HCT116 (cell line): ENCODE measurements around the gene PDCD2L. TPM values are rescaled to one million over a fixed set of nuclear protein-coding genes. Genes with fewer than 3 reads are reported as not detected.

Experiments used
- ATAC-seq: fragments of 200-7000 bp; cut with Tn5 transposase; 2 replicates; pipeline ENCODE4 v1.9.1; 2020; ENCODE audit warnings: mild to moderate bottlenecking, moderate library complexity
- BruUV-seq: library from RNA; stranded (reverse); fragments of 400-500 nt; replicated peaks from 2 replicates; lab custom pipeline; 2021; lab: Mats Ljungman, UMichigan
- CTCF ChIA-PET: fragments of 300-600 bp; sonication (Branson Sonifier 250); formaldehyde crosslinking; loops from one replicate; lab custom pipeline; 2021; ENCODE audit warnings: antibody characterized with exemption; lab: Charles Lee
- POLR2A ChIA-PET: fragments of 300-600, 350-600 bp; sonication (Branson Sonifier 250); formaldehyde crosslinking; loops from one replicate; lab custom pipeline; 2021; ENCODE audit warnings: antibody characterized with exemption; lab: Charles Lee
- RAD21 ChIA-PET, 2 experiments: fragments of 300-600 bp; sonication (Branson Sonifier 250); formaldehyde crosslinking; loops; one replicate each; lab custom pipeline; 2023; ENCODE audit warnings: low total read pairs in 2 of 2; ENCODE audit not compliant: uncharacterized antibody in 2 of 2, unreplicated experiment in 2 of 2, low non-redundant PET in 1 of 2; lab: Charles Lee
- DNase-seq: peaks from one replicate; pipeline ENCODE4 v3.0.0-alpha.2; 2010; ENCODE audit warnings: low read depth, low spot score
- H2AFZ ChIP-seq: fragments of 200-600 bp; shearing (Covaris generic), sonication (generic); 2 replicates; pipeline ENCODE4 v1.6.1; 2017; ENCODE audit warnings: low read depth, mixed run types, mixed read lengths, antibody characterized with exemption, low read length; ENCODE audit not compliant: poor library complexity, severe bottlenecking
- H3K27ac ChIP-seq: 2 replicates; pipeline ENCODE4 v1.5.1; 2012; ENCODE audit warnings: low read depth, low read length
- H3K27me3 ChIP-seq: fragments of 200-600 bp; sonication (generic); 2 replicates; pipeline ENCODE4 v1.6.1; 2016; ENCODE audit warnings: mixed run types, low read length, mixed read lengths; ENCODE audit not compliant: insufficient read depth
- H3K36me3 ChIP-seq, 2 experiments: fragments of 200-500 bp in 1 of 2; fragments of 200-600 bp in 1 of 2; sonication (Bioruptor generic) in 1 of 2; sonication (generic) in 1 of 2; 2 replicates each; pipeline versions ENCODE4 v1.5.1 to v1.6.1; 2014 to 2016; ENCODE audit warnings: low read length in 2 of 2, inconsistent platforms in 1 of 2, mixed read lengths in 1 of 2, mixed run types in 1 of 2; ENCODE audit not compliant: insufficient read depth in 2 of 2, control insufficient read depth in 1 of 2
- H3K4me1 ChIP-seq, 2 experiments: fragments of 200-600 bp in 1 of 2; sonication (generic) in 1 of 2; 2 replicates each; pipeline versions ENCODE4 v1.5.1 to v1.6.1; 2012 to 2017; ENCODE audit warnings: low read length in 2 of 2, inconsistent platforms in 1 of 2, mild to moderate bottlenecking in 1 of 2, mixed read lengths in 1 of 2, mixed run types in 1 of 2, moderate library complexity in 1 of 2; ENCODE audit not compliant: insufficient read depth in 2 of 2, control insufficient read depth in 1 of 2
- H3K4me2 ChIP-seq: fragments of 200-600 bp; sonication (generic); 2 replicates; pipeline ENCODE4 v1.6.1; 2017; ENCODE audit warnings: mixed run types, low read length, mixed read lengths
- H3K4me3 ChIP-seq, 2 experiments: fragments of 200-600 bp in 1 of 2; sonication (generic) in 1 of 2; replicated peaks in 1 of 2; 2 replicates each; pipeline ENCODE4 v1.5.1; 2011 to 2016; ENCODE audit warnings: low read length in 2 of 2, control low read depth in 1 of 2, low read depth in 1 of 2, mild to moderate bottlenecking in 1 of 2, mixed read lengths in 1 of 2, mixed run types in 1 of 2
- H3K79me2 ChIP-seq: fragments of 200-600 bp; sonication (generic); 2 replicates; pipeline ENCODE4 v1.6.1; 2017; ENCODE audit warnings: mild to moderate bottlenecking, mixed run types, low read length, moderate library complexity, mixed read lengths; ENCODE audit not compliant: insufficient read depth
- H3K9ac ChIP-seq: fragments of 200-600 bp; sonication (generic); 2 replicates; pipeline ENCODE4 v1.6.1; 2016; ENCODE audit warnings: low read length, mixed read lengths
- H3K9me2 ChIP-seq: fragments of 200-600 bp; sonication (generic), shearing (Covaris generic); 2 replicates; pipeline ENCODE4 v1.6.1; 2017; ENCODE audit warnings: mixed run types, mild to moderate bottlenecking, moderate library complexity; ENCODE audit not compliant: insufficient read depth
- H3K9me3 ChIP-seq, 2 experiments: fragments of 200-500 bp in 1 of 2; fragments of 200-600 bp in 1 of 2; sonication (Bioruptor generic) in 1 of 2; sonication (generic) in 1 of 2; 2 replicates each; pipeline ENCODE4 v1.6.1; 2014 to 2017; ENCODE audit warnings: low read length in 2 of 2, mixed read lengths in 2 of 2, inconsistent platforms in 1 of 2, low read depth in 1 of 2, mild to moderate bottlenecking in 1 of 2, mixed run types in 1 of 2, moderate library complexity in 1 of 2; ENCODE audit not compliant: control insufficient read depth in 1 of 2, insufficient read depth in 1 of 2
- H4K20me1 ChIP-seq: fragments of 200-600 bp; sonication (generic), shearing (Covaris generic); 2 replicates; pipeline ENCODE4 v1.6.1; 2017; ENCODE audit warnings: mixed run types, mild to moderate bottlenecking, moderate library complexity; ENCODE audit not compliant: insufficient read depth
- ATF3 ChIP-seq: IDR thresholded peaks from 2 replicates; pipeline ENCODE4 v1.6.1; 2012
- EZH2phosphoT487 ChIP-seq: fragments of 200-600 bp; IDR thresholded peaks from 2 replicates; pipeline ENCODE4 v1.6.1; 2018; ENCODE audit warnings: antibody characterized with exemption, borderline replicate concordance
- POLR2A ChIP-seq: IDR thresholded peaks from 2 replicates; pipeline ENCODE4 v1.7.0; 2011; ENCODE audit warnings: borderline replicate concordance; ENCODE audit not compliant: insufficient read depth, insufficient read length; ENCODE audit errors: extremely low read depth
- POLR2AphosphoS5 ChIP-seq: IDR thresholded peaks from 2 replicates; pipeline ENCODE4 v1.6.1; 2011; ENCODE audit warnings: mild to moderate bottlenecking, low read depth, low read length, moderate library complexity
- RAD21 ChIP-seq: IDR thresholded peaks from 2 replicates; pipeline ENCODE4 v1.6.1; 2012; ENCODE audit warnings: low read depth, mild to moderate bottlenecking
- SIN3A ChIP-seq: IDR thresholded peaks from 2 replicates; pipeline ENCODE4 v1.6.1; 2012; ENCODE audit warnings: low read depth
- YY1 ChIP-seq: IDR thresholded peaks from 2 replicates; pipeline ENCODE4 v1.6.1; 2011; ENCODE audit warnings: low read length, low read depth, moderate library complexity, mild to moderate bottlenecking; ENCODE audit not compliant: insufficient replicate concordance; ENCODE audit errors: extremely low read depth
- ZNF274 ChIP-seq: fragments of 200-500 bp; sonication (Bioruptor generic); IDR thresholded peaks from 2 replicates; pipeline ENCODE4 v1.6.1; 2014; ENCODE audit warnings: mild to moderate bottlenecking, low read depth, low read length, inconsistent platforms
- intact Hi-C: fragments of 100-400 bp; cut with micrococcal nuclease; formaldehyde crosslinking; loops from 2 replicates; pipeline ENCODE4 v1.10.0; 2022
- total RNA-seq: library from RNA; stranded (reverse); gene quantifications from one replicate; pipeline ENCODE4 v1.2.1, GENCODE V29; 2021; ENCODE audit not compliant: unreplicated experiment

The PDCD2L gene
- total RNA-seq, 1 experiment from 2014 or later, result 30.0 TPM

- peaks cover 81 to 89% of the 10 kb centered on the region in 2 experiments for H3K36me3 ChIP-seq
- no peak overlapping the region for H3K4me2 ChIP-seq
- BruUV-seq, result no TSS peak
- H3K4me3 ChIP-seq, result no peak overlapping the region
- no peaks in the 10 kb centered on the region for H3K9me3 ChIP-seq
- no peaks in the 10 kb centered on the region for H3K27me3 ChIP-seq
- DNase-seq (no peak), ATAC-seq (no peak)
- H4K20me1 ChIP-seq, result no peaks in the 10 kb centered on the region
- CTCF ChIA-PET, result no interaction called here
- H2AFZ ChIP-seq, result no peak overlapping the region
- peaks cover 64% of the 10 kb centered on the region for H3K79me2 ChIP-seq
- intact Hi-C loops, result no loop called here
- H3K27ac ChIP-seq, result no peak overlapping the region
- TF ChIP-seq POLR2AphosphoS5 (0 out of 2 replicates have a peak, but pooled peaks have one; percentile 10), SIN3A (no peak)
- no peak overlapping the region for H3K9ac ChIP-seq
- no peaks in the 10 kb centered on the region for H3K4me1 ChIP-seq
- no peaks in the 10 kb centered on the region for H3K9me2 ChIP-seq
- POLR2A ChIA-PET, result no interaction called here
- RAD21 ChIA-PET, result no interaction called here
Observed at GRCh38 chr19:34383599-34383998, 20.6 kb upstream of the PDCD2L start.

GRCh38 chr19:34386645-34387445 lies 17.4 kb upstream of the PDCD2L start:
- no peaks in the 10 kb centered on the region for H3K9me2 ChIP-seq
- no peaks in the 10 kb centered on the region for H4K20me1 ChIP-seq
- no peak overlapping the region for H3K9ac ChIP-seq
- H3K27ac ChIP-seq, result no peak overlapping the region
- RAD21 ChIA-PET, result no interaction called here
- no peak overlapping the region for H3K4me2 ChIP-seq
- no peak overlapping the region for H3K4me3 ChIP-seq
- H2AFZ ChIP-seq, result no peak overlapping the region
- no peaks in the 10 kb centered on the region for H3K9me3 ChIP-seq
- TF ChIP-seq ZNF274, result no peak
- no peak for TF ChIP-seq YY1
- TF ChIP-seq POLR2A, result no peak
- no peak for TF ChIP-seq EZH2phosphoT487
- TF ChIP-seq RAD21, result no peak
- TF ChIP-seq ATF3, result no peak
- TF ChIP-seq, all 23 proteins: peak for 0
- ATAC-seq (no peak), DNase-seq (no peak)
- CTCF ChIA-PET, result no interaction called here
- POLR2A ChIA-PET, result no interaction called here
- Histone ChIP-seq H3K79me2 (peaks cover 78% of the 10 kb centered on the region), H3K27me3 (no peaks in the 10 kb centered on the region), H3K4me1 (no peaks in the 10 kb centered on the region), H3K36me3 (peaks cover 79 to 92% of the 10 kb centered on the region in 2 experiments)
- BruUV-seq, result no TSS peak
- intact Hi-C loops, result no loop called here
